K562 (cell line): ENCODE measurements around the gene SELENOO. TPM values are rescaled to one million over a fixed set of nuclear protein-coding genes. Genes with fewer than 3 reads are reported as not detected.
A peak's percentile ranks its signal among the peaks of the same experiment; 100 is the strongest.

Source experiments
- ATAC-seq: fragments of 200-7000 bp; cut with Tn5 transposase; 3 replicates; pipeline ENCODE4 v1.9.1; 2020; ENCODE audit warnings: moderate library complexity
- BruUV-seq: library from RNA; stranded (reverse); fragments of 400-500 nt; replicated peaks from 2 replicates; lab custom pipeline; 2021; lab: Mats Ljungman, UMichigan
- CTCF ChIA-PET: fragments of 300-600 bp; formaldehyde crosslinking; extraction: SDS; loops from one replicate; lab custom pipeline; 2021; ENCODE audit warnings: low intra/inter-chr PET ratio; lab: Yijun Ruan, JAX
- POLR2A ChIA-PET: fragments of 300-600, 350-650 bp; sonication (Branson Sonifier 250); formaldehyde crosslinking; extraction: SDS; loops from one replicate; lab custom pipeline; 2021; ENCODE audit warnings: antibody characterized with exemption, inconsistent platforms; lab: Yijun Ruan, JAX
- DNase-seq, 4 experiments: peaks; one replicate each; pipeline versions ENCODE4 v3.0.0 to v3.0.0-alpha.2; 2011 to 2018; ENCODE audit warnings: low spot score in 3 of 4, mixed read lengths in 3 of 4; ENCODE audit errors: extremely low read depth in 1 of 4
- FAIRE-seq: peaks from 2 replicates; lab custom pipeline; 2011; peaks lifted over from hg19 to GRCh38; lab: Jason Lieb, UNC
- H2AFZ ChIP-seq: 2 replicates; pipeline ENCODE4 v1.6.0; 2011; ENCODE audit warnings: low read depth, low read length, control low read depth, inconsistent platforms
- H3K27ac ChIP-seq: fragments of 200-600 bp; 3 replicates; pipeline ENCODE4 v1.8.0; 2011; ENCODE audit warnings: low read depth, mild to moderate bottlenecking, control low read depth, inconsistent platforms, low read length, moderate library complexity, mixed read lengths; ENCODE audit errors: extremely low read depth
- H3K27me3 ChIP-seq, 2 experiments: fragments of 300-600 bp in 1 of 2; 2 replicates in 1 of 2; 3 replicates in 1 of 2; pipeline versions ENCODE4 v1.6.0 to v1.8.0; 2011; ENCODE audit warnings: inconsistent platforms in 2 of 2, low read length in 2 of 2, mild to moderate bottlenecking in 1 of 2, mixed read lengths in 1 of 2, moderate library complexity in 1 of 2; ENCODE audit not compliant: control insufficient read depth in 2 of 2, insufficient read depth in 2 of 2
- H3K36me3 ChIP-seq: fragments of 300-600 bp; 3 replicates; pipeline ENCODE4 v1.8.0; 2011; ENCODE audit warnings: mild to moderate bottlenecking, low read length, inconsistent platforms; ENCODE audit not compliant: control insufficient read depth, insufficient read depth
- H3K4me1 ChIP-seq, 2 experiments: fragments of 200-600 bp in 1 of 2; replicated peaks in 1 of 2; 2 replicates in 1 of 2; 3 replicates in 1 of 2; pipeline versions ENCODE4 v1.5.1 to v1.8.0; 2011; ENCODE audit warnings: inconsistent platforms in 2 of 2, low read length in 2 of 2, mild to moderate bottlenecking in 1 of 2, mixed read lengths in 1 of 2, moderate library complexity in 1 of 2; ENCODE audit not compliant: control insufficient read depth in 2 of 2, insufficient read depth in 2 of 2
- H3K4me2 ChIP-seq: 2 replicates; pipeline ENCODE4 v1.6.1; 2011; ENCODE audit warnings: low read length, control low read depth, inconsistent platforms, mixed read lengths; ENCODE audit not compliant: insufficient read depth
- H3K4me3 ChIP-seq: fragments of 200-600 bp; sonication (generic), shearing (Covaris generic); 2 replicates; pipeline ENCODE4 v1.5.1; 2016; ENCODE audit warnings: control low read depth, inconsistent platforms
- H3K79me2 ChIP-seq: fragments of 200-600 bp; 3 replicates; pipeline ENCODE4 v1.8.0; 2011; ENCODE audit warnings: low read length, inconsistent platforms; ENCODE audit not compliant: control insufficient read depth, insufficient read depth
- H3K9ac ChIP-seq, 2 experiments: 2 replicates each; pipeline versions ENCODE4 v1.6.0 to v1.6.1; 2011; ENCODE audit warnings: low read depth in 2 of 2, low read length in 2 of 2, control low read depth in 1 of 2, inconsistent platforms in 1 of 2, mild to moderate bottlenecking in 1 of 2, mixed read lengths in 1 of 2; ENCODE audit not compliant: insufficient read depth in 1 of 2
- H3K9me1 ChIP-seq: one replicate; pipeline ENCODE4 v1.6.0; 2011; ENCODE audit warnings: inconsistent platforms, mild to moderate bottlenecking, low read length, moderate library complexity; ENCODE audit not compliant: control insufficient read depth, insufficient read depth
- H3K9me3 ChIP-seq: replicated peaks from 2 replicates; pipeline ENCODE4 v1.5.1; 2011; ENCODE audit warnings: low read depth, low read length, inconsistent platforms; ENCODE audit not compliant: control insufficient read depth, insufficient read depth
- H4K20me1 ChIP-seq: replicated peaks from 2 replicates; pipeline ENCODE4 v1.6.1; 2011; ENCODE audit warnings: low read length, inconsistent platforms, mixed read lengths; ENCODE audit not compliant: control insufficient read depth, insufficient read depth
- ATF6 ChIP-seq: sonication (generic); formaldehyde crosslinking; IDR thresholded peaks from 2 replicates; pipeline ENCODE4 v1.4.0; 2020; ENCODE audit warnings: mild to moderate bottlenecking, missing genetic modification reagents
- GTF2B ChIP-seq: IDR thresholded peaks from 2 replicates; pipeline ENCODE4 v1.6.1; 2011; ENCODE audit not compliant: insufficient read length; ENCODE audit errors: extremely low read depth
- MTA1 ChIP-seq: fragments of 450-650 bp; IDR thresholded peaks from 2 replicates; pipeline ENCODE4 v1.6.1; 2017; ENCODE audit warnings: borderline replicate concordance
- NR2C1 ChIP-seq, 2 experiments: fragments of 450-650 bp; IDR thresholded peaks; 2 replicates each; pipeline ENCODE4 v1.6.1; 2017; ENCODE audit warnings: mild to moderate bottlenecking in 2 of 2, antibody characterized with exemption in 1 of 2, inconsistent platforms in 1 of 2, missing compliant biosample characterization in 1 of 2, missing genetic modification characterization in 1 of 2
- NR2C2 ChIP-seq, 2 experiments: fragments of 200-800 bp in 1 of 2; sonication (Bioruptor generic) in 1 of 2; sonication (generic) in 1 of 2; formaldehyde crosslinking in 1 of 2; IDR thresholded peaks; 2 replicates each; pipeline versions ENCODE4 v1.6.1 to v1.8.0; 2016 to 2022; ENCODE audit warnings: mild to moderate bottlenecking in 1 of 2, missing compliant biosample characterization in 1 of 2, missing genetic modification characterization in 1 of 2, missing genetic modification reagents in 1 of 2
- SMARCB1 ChIP-seq: IDR thresholded peaks from 2 replicates; pipeline ENCODE4 v1.6.1; 2011; ENCODE audit warnings: improper control_type of control experiment, low read depth; ENCODE audit not compliant: insufficient read length
- SMARCC2 ChIP-seq: fragments of 450-650 bp; IDR thresholded peaks from 2 replicates; pipeline ENCODE4 v1.6.1; 2017; ENCODE audit warnings: antibody characterized with exemption, moderate library complexity, mild to moderate bottlenecking, low read depth
- SNAPC5 ChIP-seq: fragments of 250-450 bp; sonication (Bioruptor Pico); IDR thresholded peaks from 2 replicates; pipeline ENCODE4 v1.8.0; 2021; ENCODE audit warnings: moderate library complexity, mild to moderate bottlenecking, inconsistent platforms
- STAG1 ChIP-seq: sonication (generic); formaldehyde crosslinking; IDR thresholded peaks from 2 replicates; pipeline ENCODE4 v1.5.0; 2020; ENCODE audit warnings: missing genetic modification reagents, borderline replicate concordance
- U2AF2 ChIP-seq: fragments of 200-400 bp; formaldehyde crosslinking; optimal IDR thresholded peaks from 2 replicates; pipeline ENCODE3; 2017; ENCODE audit warnings: low read depth, mild to moderate bottlenecking, low read length
- VEZF1 ChIP-seq: fragments of 200-800 bp; sonication (Bioruptor generic); IDR thresholded peaks from 2 replicates; pipeline ENCODE4 v1.6.1; 2017; ENCODE audit warnings: missing genetic modification characterization, missing compliant biosample characterization
- ZBTB7A ChIP-seq: IDR thresholded peaks from 2 replicates; pipeline ENCODE4 v1.6.1; 2011; ENCODE audit warnings: low read depth, mild to moderate bottlenecking, low read length, moderate library complexity, borderline replicate concordance; ENCODE audit not compliant: control insufficient read depth
- ZNF175 ChIP-seq: fragments of 200-800 bp; sonication (Bioruptor generic); IDR thresholded peaks from 2 replicates; pipeline ENCODE4 v1.6.1; 2016; ENCODE audit warnings: low read depth, mild to moderate bottlenecking, missing genetic modification characterization, missing compliant biosample characterization
- ZNF354B ChIP-seq: fragments of 250-450 bp; sonication (Bioruptor Pico); IDR thresholded peaks from 2 replicates; pipeline ENCODE4 v1.4.0; 2020
- WGBS: fragments of 100-300 bp; shearing (Covaris generic); methylation state at CpG from one replicate; pipeline ENCODE4 v1.1.6; 2016; ENCODE audit warnings: low coverage, mixed read lengths; ENCODE audit not compliant: insufficient coverage; ENCODE audit errors: missing lambda C conversion rate; 5-methylcytosine and 5-hydroxymethylcytosine counted together
- in situ Hi-C: fragments of 300-500 bp; cut with MboI; formaldehyde crosslinking; loops from 4 replicates; pipeline ENCODE4 v1.15.0; 2018; ENCODE audit warnings: inconsistent platforms, mixed read lengths
- intact Hi-C: fragments of 100-400 bp; cut with micrococcal nuclease; formaldehyde crosslinking; loops from 2 replicates; pipeline ENCODE4 v1.14.2; 2022
- polyA plus RNA-seq, 8 experiments: library from polyadenylated mRNA; depleted of rRNA in 4 of 8; stranded (reverse) in 5 of 8; unstranded in 3 of 8; fragments of >200 nt; fragmentation: Nextera tagmentation in 2 of 8; fragmentation: Illumina TruSeq in 1 of 8; extraction: Ambion mirVana in 2 of 8; extraction: Trizol in 1 of 8; gene quantifications; 2 replicates each; pipeline versions ENCODE4 v1.2.1 to v1.2.3, GENCODE V29; 2011 to 2014; ENCODE audit warnings: inconsistent platforms in 1 of 8, missing spikeins in 1 of 8
- total RNA-seq, 7 experiments: library from RNA; depleted of rRNA in 6 of 7; stranded (reverse); fragments of >200 nt in 6 of 7; fragmentation: Illumina TruSeq in 2 of 7; extraction: Trizol in 2 of 7; gene quantifications; 2 replicates each; pipeline versions ENCODE4 v1.2.1 to v1.2.3, GENCODE V29; 2011 to 2021; ENCODE audit warnings: low replicate concordance in 1 of 7
- TF ChIP-seq, protein P1 (sequence below): sonication (generic); IDR thresholded peaks from 2 replicates; pipeline ENCODE4 v1.6.1; 2016

The SELENOO gene
- total and polyA plus RNA-seq, 9 of the 15 experiments (the other 6 are each of a cell fraction or from before 2014, with no cell fraction given), result 0.37 to 24.9 (median 8.3) TPM

GRCh38 chr22:50167689-50168489 lies 32.9 kb upstream of the SELENOO start:
- CTCF ChIA-PET, result no interaction called here
- no TSS peak for BruUV-seq
- TF ChIP-seq U2AF2 (no peak), ZNF354B (CRISPR knock-in tag) (no peak), NR2C2 (CRISPR knock-in tag; IDR thresholded peaks at IDR 0.05) (no peak), NR2C2 (tag; IDR thresholded peaks at IDR 0.05) (peak; percentile 74), SMARCB1 (no peak), ATF6 (CRISPR knock-in tag) (no peak), STAG1 (CRISPR knock-in tag) (no peak), ZNF175 (CRISPR knock-in tag) (no peak), GTF2B (no peak), VEZF1 (peak; percentile 66), ZBTB7A (peak; percentile 29; the same call in 1 of the 2 replicates), MTA1 (no peak), SNAPC5 (CRISPR knock-in tag) (no peak), NR2C1 (IDR thresholded peaks at IDR 0.05) (peak; percentile 41; the same call in 1 of the 2 replicates), NR2C1 (tag; IDR thresholded peaks at IDR 0.05) (0 out of 2 replicates have a peak, but pooled peaks have one; percentile 38), SMARCC2 (no peak)
- TF ChIP-seq, protein P1, sequence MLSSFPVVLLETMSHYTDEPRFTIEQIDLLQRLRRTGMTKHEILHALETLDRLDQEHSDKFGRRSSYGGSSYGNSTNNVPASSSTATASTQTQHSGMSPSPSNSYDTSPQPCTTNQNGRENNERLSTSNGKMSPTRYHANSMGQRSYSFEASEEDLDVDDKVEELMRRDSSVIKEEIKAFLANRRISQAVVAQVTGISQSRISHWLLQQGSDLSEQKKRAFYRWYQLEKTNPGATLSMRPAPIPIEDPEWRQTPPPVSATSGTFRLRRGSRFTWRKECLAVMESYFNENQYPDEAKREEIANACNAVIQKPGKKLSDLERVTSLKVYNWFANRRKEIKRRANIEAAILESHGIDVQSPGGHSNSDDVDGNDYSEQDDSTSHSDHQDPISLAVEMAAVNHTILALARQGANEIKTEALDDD, result peak; percentile 98

More at GRCh38 chr22:50167689-50168489, 32.9 kb upstream of the SELENOO start:
- H3K79me2 ChIP-seq, result no peaks in the 10 kb centered on the region
- ATAC-seq (no peak), DNase-seq (peak in 2 of 4 experiments; percentile 20 to 34), FAIRE-seq (no peak)
- POLR2A ChIA-PET, result interaction anchor here (0.6 kb wide), 1 partner anchor 185 kb away, joined by 3 read pairs; no protein-coding TSS in a partner anchor
- H2AFZ ChIP-seq, result no peak overlapping the region
- H3K27ac ChIP-seq, result no peak overlapping the region
- peaks cover 10 to 30% of the 10 kb centered on the region in 2 experiments; a peak in 4 of 5 replicates for H3K4me1 ChIP-seq
- 9% methylated on average over 8 of the region's 11 CpGs for WGBS
- no peaks in the 10 kb centered on the region for H3K9me3 ChIP-seq
- intact Hi-C loops, result no loop called here
- H3K9me1 ChIP-seq, result no peaks in the 10 kb centered on the region
- no peak overlapping the region for H3K4me2 ChIP-seq
- no peak overlapping the region for H3K9ac ChIP-seq
- 0 out of 5 replicates have a peak, but pooled peaks cover 0 to 5% of the 10 kb centered on the region in 2 experiments for H3K27me3 ChIP-seq
- H4K20me1 ChIP-seq, result no peaks in the 10 kb centered on the region
- in situ Hi-C loops, result no loop called here
- no peaks in the 10 kb centered on the region for H3K36me3 ChIP-seq
- H3K4me3 ChIP-seq, result no peak overlapping the region
